ENCODE results near the gene SLC2A9. TPM values are rescaled to one million over a fixed set of nuclear protein-coding genes. Genes with fewer than 3 reads are reported as not detected.

The SLC2A9 gene
- total and polyA plus RNA-seq, 2 of the 13 experiments (the other 11 are each of a cell fraction or from before 2014, with no cell fraction given), result 36.2 to 42.3 TPM

- TF ChIP-seq MTA3 (CRISPR knock-in tag; IDR thresholded peaks at IDR 0.05), result no peak
- TF ChIP-seq FOXA1 (IDR thresholded peaks at IDR 0.05), result no peak
- TF ChIP-seq FOXA1 (CRISPR knock-in tag; IDR thresholded peaks at IDR 0.05), result no peak
- TF ChIP-seq ZNF496 (CRISPR knock-in tag; IDR thresholded peaks at IDR 0.05; ENCODE audit: insufficient replicate concordance), result no peak
- TF ChIP-seq ARID5B (CRISPR knock-in tag; IDR thresholded peaks at IDR 0.05), result no peak
- TF ChIP-seq ATF2 (CRISPR knock-in tag; IDR thresholded peaks at IDR 0.05), result no peak
- no peak for TF ChIP-seq ZNF607 (CRISPR knock-in tag; IDR thresholded peaks at IDR 0.05; ENCODE audit: borderline replicate concordance)
Observed at GRCh38 chr4:10050261-10050661, 29.0 kb upstream of the SLC2A9 start (continued).

- ATAC-seq, result no peak
- 51% methylated on average over 4 of the region's 4 CpGs for WGBS (ENCODE audit: low lambda C conversion rate)
- no peak for FAIRE-seq
- H3K36me3 ChIP-seq (replicated peaks in 1 of 2; ENCODE audit: control insufficient read depth in 1 of 2, insufficient read depth in 2 of 2, low read length in 2 of 2), result no peaks in the 10 kb centered on the region
- no peaks in the 10 kb centered on the region for H3K9me3 ChIP-seq (ENCODE audit: low read length)
- no peak overlapping the region for H2AFZ ChIP-seq (ENCODE audit: low read length)
- in situ Hi-C loops (cut with HindIII; ENCODE audit: extremely low pct_ligation_motif_present, low pct_unique_long_range_greater_than_20kb), result no loop called here
- H3K9ac ChIP-seq (ENCODE audit: insufficient read depth, low read depth, low read length), result no peak overlapping the region
- BruUV-seq (replicated peaks), result no TSS peak
- H3K27me3 ChIP-seq (ENCODE audit: control insufficient read depth in 1 of 2, insufficient read depth in 2 of 2, low read length in 2 of 2), result no peaks in the 10 kb centered on the region
- CTCF ChIA-PET (ENCODE audit: low intra/inter-chr PET ratio, low total read pairs), result no interaction called here
- H3K4me3 ChIP-seq (replicated peaks in 1 of 3; ENCODE audit: insufficient read depth in 1 of 3, low read depth in 2 of 3, low read length in 3 of 3), result no peak overlapping the region
- H4K20me1 ChIP-seq (ENCODE audit: insufficient read depth, low read length), result no peaks in the 10 kb centered on the region
- no peak overlapping the region for H3K27ac ChIP-seq (ENCODE audit: extremely low read length, insufficient read depth, low read length)
- POLR2A ChIA-PET, result no interaction called here
- intact Hi-C loops (cut with micrococcal nuclease; ENCODE audit: unreplicated experiment), result no loop called here
- no peaks in the 10 kb centered on the region for H3K79me2 ChIP-seq (ENCODE audit: insufficient read depth, low read length)
- H3K4me1 ChIP-seq (ENCODE audit: insufficient read depth, low read length), result peaks cover 71% of the 10 kb centered on the region
- no peak overlapping the region for H3K4me2 ChIP-seq (ENCODE audit: low read depth, low read length)
- DNase-seq (ENCODE audit: low spot score), result no peak
- TF ChIP-seq JARID2 (CRISPR knock-in tag; IDR thresholded peaks at IDR 0.05; ENCODE audit: insufficient replicate concordance) (no peak), HDAC1 (CRISPR knock-in tag; IDR thresholded peaks at IDR 0.05) (no peak), POLR2AphosphoS5 (IDR thresholded peaks at IDR 0.05; ENCODE audit: low read depth, low read length) (no peak), ARID3A (IDR thresholded peaks at IDR 0.05; ENCODE audit: low read depth, low read length) (no peak), ZNF326 (CRISPR knock-in tag; IDR thresholded peaks at IDR 0.05; ENCODE audit: borderline replicate concordance) (no peak), PTBP1 (IDR thresholded peaks at IDR 0.05; ENCODE audit: low read depth, low read length, poor library complexity, severe bottlenecking) (no peak), ZNF891 (CRISPR knock-in tag; IDR thresholded peaks at IDR 0.05) (no peak), ZNF563 (CRISPR knock-in tag; IDR thresholded peaks at IDR 0.05) (no peak)
Observed at GRCh38 chr4:10048941-10049697, 27.8 kb upstream of the SLC2A9 start.

Data from HepG2 (cell line).